ENCODE measurements around the gene ZMYND8.

DNA sequence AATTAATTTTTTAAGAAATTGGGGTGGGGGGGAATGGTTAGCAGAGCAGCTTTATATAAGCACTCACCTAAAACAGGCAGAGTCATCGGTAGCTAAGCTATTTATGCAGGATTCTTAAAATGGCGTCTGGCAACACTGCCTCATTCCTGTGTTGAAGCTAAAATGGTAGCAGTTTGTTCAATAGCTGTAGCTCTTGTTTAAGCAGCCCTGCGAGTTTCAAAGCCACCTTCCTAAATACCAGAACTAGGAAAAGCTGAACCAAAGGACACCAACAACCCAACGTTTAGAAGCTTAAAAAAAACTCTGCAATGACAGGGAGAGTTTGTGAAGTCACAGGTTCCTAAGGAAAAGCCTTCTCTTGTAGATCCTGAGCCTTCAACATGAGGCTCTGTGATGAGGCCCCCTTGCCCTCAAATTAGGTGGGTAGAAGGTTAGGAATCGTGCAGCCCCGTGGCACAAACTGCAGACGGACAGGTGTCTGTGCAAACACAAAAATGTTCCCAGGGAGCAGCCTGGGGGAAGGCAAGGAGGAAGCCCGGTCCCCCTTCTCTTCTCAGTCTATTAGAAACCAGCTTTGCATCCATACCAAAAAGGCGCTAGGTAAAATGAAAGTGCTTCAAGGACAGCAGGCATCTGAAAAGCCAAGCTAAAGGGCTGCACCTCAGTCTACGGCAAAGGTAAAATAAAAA, 4.7 kb downstream of the ZMYND8 start:
- TF ChIP-seq POLR2A (IDR thresholded peaks at IDR 0.05; ENCODE audit: low read depth, low read length): no peak
- no peak for TF ChIP-seq ESRRA (IDR thresholded peaks at IDR 0.05; ENCODE audit: low read length)
- no peak for TF ChIP-seq POLR2AphosphoS2 (IDR thresholded peaks at IDR 0.05; ENCODE audit: low read depth, low read length)
- TF ChIP-seq, protein P1, sequence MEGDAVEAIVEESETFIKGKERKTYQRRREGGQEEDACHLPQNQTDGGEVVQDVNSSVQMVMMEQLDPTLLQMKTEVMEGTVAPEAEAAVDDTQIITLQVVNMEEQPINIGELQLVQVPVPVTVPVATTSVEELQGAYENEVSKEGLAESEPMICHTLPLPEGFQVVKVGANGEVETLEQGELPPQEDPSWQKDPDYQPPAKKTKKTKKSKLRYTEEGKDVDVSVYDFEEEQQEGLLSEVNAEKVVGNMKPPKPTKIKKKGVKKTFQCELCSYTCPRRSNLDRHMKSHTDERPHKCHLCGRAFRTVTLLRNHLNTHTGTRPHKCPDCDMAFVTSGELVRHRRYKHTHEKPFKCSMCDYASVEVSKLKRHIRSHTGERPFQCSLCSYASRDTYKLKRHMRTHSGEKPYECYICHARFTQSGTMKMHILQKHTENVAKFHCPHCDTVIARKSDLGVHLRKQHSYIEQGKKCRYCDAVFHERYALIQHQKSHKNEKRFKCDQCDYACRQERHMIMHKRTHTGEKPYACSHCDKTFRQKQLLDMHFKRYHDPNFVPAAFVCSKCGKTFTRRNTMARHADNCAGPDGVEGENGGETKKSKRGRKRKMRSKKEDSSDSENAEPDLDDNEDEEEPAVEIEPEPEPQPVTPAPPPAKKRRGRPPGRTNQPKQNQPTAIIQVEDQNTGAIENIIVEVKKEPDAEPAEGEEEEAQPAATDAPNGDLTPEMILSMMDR (IDR thresholded peaks at IDR 0.05 in 2 of 3, conservative IDR thresholded peaks at IDR 0.05 in 1 of 3; ENCODE audit: control insufficient read depth in 2 of 3, extremely low read depth in 1 of 3, insufficient read depth in 1 of 3, low read depth in 3 of 3, low read length in 3 of 3): no peak
- TF ChIP-seq ZSCAN29 (IDR thresholded peaks at IDR 0.05): no peak
- no peak for TF ChIP-seq FOXK2 (IDR thresholded peaks at IDR 0.05)
- TF ChIP-seq POLR2AphosphoS5 (IDR thresholded peaks at IDR 0.05; ENCODE audit: low read length): no peak
- TF ChIP-seq SUPT20H (IDR thresholded peaks at IDR 0.05; ENCODE audit: borderline replicate concordance, control insufficient read depth, low read depth, low read length): no peak
- TF ChIP-seq, protein P2, sequence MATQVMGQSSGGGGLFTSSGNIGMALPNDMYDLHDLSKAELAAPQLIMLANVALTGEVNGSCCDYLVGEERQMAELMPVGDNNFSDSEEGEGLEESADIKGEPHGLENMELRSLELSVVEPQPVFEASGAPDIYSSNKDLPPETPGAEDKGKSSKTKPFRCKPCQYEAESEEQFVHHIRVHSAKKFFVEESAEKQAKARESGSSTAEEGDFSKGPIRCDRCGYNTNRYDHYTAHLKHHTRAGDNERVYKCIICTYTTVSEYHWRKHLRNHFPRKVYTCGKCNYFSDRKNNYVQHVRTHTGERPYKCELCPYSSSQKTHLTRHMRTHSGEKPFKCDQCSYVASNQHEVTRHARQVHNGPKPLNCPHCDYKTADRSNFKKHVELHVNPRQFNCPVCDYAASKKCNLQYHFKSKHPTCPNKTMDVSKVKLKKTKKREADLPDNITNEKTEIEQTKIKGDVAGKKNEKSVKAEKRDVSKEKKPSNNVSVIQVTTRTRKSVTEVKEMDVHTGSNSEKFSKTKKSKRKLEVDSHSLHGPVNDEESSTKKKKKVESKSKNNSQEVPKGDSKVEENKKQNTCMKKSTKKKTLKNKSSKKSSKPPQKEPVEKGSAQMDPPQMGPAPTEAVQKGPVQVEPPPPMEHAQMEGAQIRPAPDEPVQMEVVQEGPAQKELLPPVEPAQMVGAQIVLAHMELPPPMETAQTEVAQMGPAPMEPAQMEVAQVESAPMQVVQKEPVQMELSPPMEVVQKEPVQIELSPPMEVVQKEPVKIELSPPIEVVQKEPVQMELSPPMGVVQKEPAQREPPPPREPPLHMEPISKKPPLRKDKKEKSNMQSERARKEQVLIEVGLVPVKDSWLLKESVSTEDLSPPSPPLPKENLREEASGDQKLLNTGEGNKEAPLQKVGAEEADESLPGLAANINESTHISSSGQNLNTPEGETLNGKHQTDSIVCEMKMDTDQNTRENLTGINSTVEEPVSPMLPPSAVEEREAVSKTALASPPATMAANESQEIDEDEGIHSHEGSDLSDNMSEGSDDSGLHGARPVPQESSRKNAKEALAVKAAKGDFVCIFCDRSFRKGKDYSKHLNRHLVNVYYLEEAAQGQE (IDR thresholded peaks at IDR 0.05; ENCODE audit: low read depth, low read length): no peak
- TF ChIP-seq, protein P3, sequence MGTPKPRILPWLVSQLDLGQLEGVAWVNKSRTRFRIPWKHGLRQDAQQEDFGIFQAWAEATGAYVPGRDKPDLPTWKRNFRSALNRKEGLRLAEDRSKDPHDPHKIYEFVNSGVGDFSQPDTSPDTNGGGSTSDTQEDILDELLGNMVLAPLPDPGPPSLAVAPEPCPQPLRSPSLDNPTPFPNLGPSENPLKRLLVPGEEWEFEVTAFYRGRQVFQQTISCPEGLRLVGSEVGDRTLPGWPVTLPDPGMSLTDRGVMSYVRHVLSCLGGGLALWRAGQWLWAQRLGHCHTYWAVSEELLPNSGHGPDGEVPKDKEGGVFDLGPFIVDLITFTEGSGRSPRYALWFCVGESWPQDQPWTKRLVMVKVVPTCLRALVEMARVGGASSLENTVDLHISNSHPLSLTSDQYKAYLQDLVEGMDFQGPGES (IDR thresholded peaks at IDR 0.05): no peak
- TF ChIP-seq, protein P4, sequence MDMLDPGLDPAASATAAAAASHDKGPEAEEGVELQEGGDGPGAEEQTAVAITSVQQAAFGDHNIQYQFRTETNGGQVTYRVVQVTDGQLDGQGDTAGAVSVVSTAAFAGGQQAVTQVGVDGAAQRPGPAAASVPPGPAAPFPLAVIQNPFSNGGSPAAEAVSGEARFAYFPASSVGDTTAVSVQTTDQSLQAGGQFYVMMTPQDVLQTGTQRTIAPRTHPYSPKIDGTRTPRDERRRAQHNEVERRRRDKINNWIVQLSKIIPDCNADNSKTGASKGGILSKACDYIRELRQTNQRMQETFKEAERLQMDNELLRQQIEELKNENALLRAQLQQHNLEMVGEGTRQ (IDR thresholded peaks at IDR 0.05; ENCODE audit: borderline replicate concordance, low read depth, low read length): no peak
- no peak for TF ChIP-seq CREB1 (IDR thresholded peaks at IDR 0.05; ENCODE audit: low read depth)

Measured in GM12878 (cell line).